Endodermal cell (in vitro differentiated cells): ENCODE measurements around the gene NAA30. TPM values are rescaled to one million over a fixed set of nuclear protein-coding genes. Genes with fewer than 3 reads are reported as not detected.

ENCODE experiments used
- DNase-seq: peaks from one replicate; pipeline ENCODE4 v3.0.0-alpha.2; 2017
- H3K27ac ChIP-seq: 2 replicates; pipeline ENCODE4 v1.5.1; 2013; ENCODE audit warnings: mild to moderate bottlenecking, low read depth, low read length, moderate library complexity
- H3K27me3 ChIP-seq: 2 replicates; pipeline ENCODE4 v1.6.1; 2013; ENCODE audit warnings: mild to moderate bottlenecking, low read length, moderate library complexity; ENCODE audit not compliant: insufficient read depth, control insufficient read depth, poor library complexity, severe bottlenecking
- H3K36me3 ChIP-seq: 2 replicates; pipeline ENCODE4 v1.7.0; 2013; ENCODE audit warnings: mild to moderate bottlenecking, low read length, moderate library complexity; ENCODE audit not compliant: control insufficient read depth, insufficient read depth
- H3K4me1 ChIP-seq: one replicate; pipeline ENCODE4 v1.7.0; 2013; ENCODE audit warnings: low read length; ENCODE audit not compliant: control insufficient read depth, insufficient read depth
- H3K4me3 ChIP-seq: 2 replicates; pipeline ENCODE4 v1.5.1; 2013; ENCODE audit warnings: mild to moderate bottlenecking, low read length, moderate library complexity
- H3K9ac ChIP-seq: 2 replicates; pipeline ENCODE4 v1.6.1; 2013; ENCODE audit warnings: mild to moderate bottlenecking, low read length, moderate library complexity; ENCODE audit not compliant: poor library complexity, severe bottlenecking; ENCODE audit errors: extremely low read depth
- H3K9me3 ChIP-seq: 2 replicates; pipeline ENCODE4 v1.6.1; 2013; ENCODE audit warnings: mild to moderate bottlenecking, low read length, moderate library complexity; ENCODE audit not compliant: control insufficient read depth
- H3K27ac Mint-ChIP-seq: 2 replicates; pipeline ENCODE4 v1.8.0; 2020; ENCODE audit warnings: mixed read lengths
- H3K27me3 Mint-ChIP-seq: 2 replicates; pipeline ENCODE4 v1.8.0; 2021; ENCODE audit warnings: mild to moderate bottlenecking, mixed read lengths; ENCODE audit not compliant: insufficient read depth
- H3K36me3 Mint-ChIP-seq: 2 replicates; pipeline ENCODE4 v1.8.0; 2020; ENCODE audit warnings: low read depth, mixed read lengths
- H3K4me1 Mint-ChIP-seq: 2 replicates; pipeline ENCODE4 v1.8.0; 2020; ENCODE audit warnings: mixed read lengths
- H3K4me3 Mint-ChIP-seq: 2 replicates; pipeline ENCODE4 v1.8.0; 2020; ENCODE audit warnings: mild to moderate bottlenecking, moderate library complexity, mixed read lengths
- H3K9me3 Mint-ChIP-seq: 2 replicates; pipeline ENCODE4 v1.8.0; 2020; ENCODE audit warnings: mild to moderate bottlenecking, mixed read lengths
- WGBS, 2 experiments: methylation state at CpG; one replicate each; pipeline versions ENCODE4 v1.1.5 to v1.1.7; 2013; ENCODE audit warnings: missing lambda C conversion rate in 2 of 2, mixed read lengths in 1 of 2; ENCODE audit not compliant: insufficient coverage in 1 of 2, insufficient read length in 1 of 2; 5-methylcytosine and 5-hydroxymethylcytosine counted together
- total RNA-seq, 2 donors: library from RNA; stranded (reverse); fragmentation: NEBNext Ultra II Directional in 1 of 2; extraction: Animal tissue kit (Norgen Biotek cat#: 25700) in 1 of 2; gene quantifications; 2 replicates in 1 of 2; 3 replicates in 1 of 2; pipeline ENCODE4 v1.2.1, GENCODE V29; 2021
- TF ChIP-seq, protein P1 (sequence below): fragments of 200-600 bp; sonication (generic); conservative IDR thresholded peaks from 2 replicates; pipeline ENCODE4 v1.5.0; 2021; ENCODE audit warnings: antibody characterized with exemption, mild to moderate bottlenecking

The NAA30 gene
- total RNA-seq, 2 donors from 2014 or later, result 23.0 to 26.0 TPM

DNA sequence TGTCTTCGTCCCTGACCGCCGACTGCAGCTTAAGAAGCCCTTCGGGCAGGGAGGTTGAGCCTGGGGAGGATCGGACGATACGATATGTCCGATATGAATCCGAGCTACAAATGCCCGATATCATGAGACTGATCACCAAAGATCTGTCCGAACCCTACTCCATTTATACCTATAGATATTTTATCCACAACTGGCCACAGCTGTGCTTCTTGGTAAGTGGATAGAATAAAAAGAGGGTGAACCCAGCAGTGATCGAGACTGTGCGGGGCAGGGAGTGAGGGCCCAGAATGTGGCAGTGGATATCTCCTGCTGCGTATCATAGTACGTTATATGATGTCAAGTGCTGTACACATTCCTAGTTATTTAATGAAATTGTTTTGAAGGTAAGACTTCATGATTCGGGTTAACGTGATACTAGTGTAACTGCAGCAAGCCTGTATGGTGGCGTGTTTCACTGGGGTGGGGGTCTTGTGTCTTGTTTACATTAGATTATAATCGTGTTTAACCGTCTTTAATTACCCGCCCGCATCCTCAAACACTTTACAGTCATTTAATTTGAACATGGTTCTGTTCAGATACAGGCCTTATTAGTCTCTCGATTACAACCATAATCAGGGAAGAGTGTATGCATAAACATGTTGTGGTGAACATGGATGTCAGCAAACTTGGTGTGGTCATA is 1.3 kb downstream of the NAA30 start:
- no peaks in the 10 kb centered on the region for H3K9me3 Mint-ChIP-seq
- peak overlapping the region; percentile 33 for H3K9ac ChIP-seq
- TF ChIP-seq, protein P1, sequence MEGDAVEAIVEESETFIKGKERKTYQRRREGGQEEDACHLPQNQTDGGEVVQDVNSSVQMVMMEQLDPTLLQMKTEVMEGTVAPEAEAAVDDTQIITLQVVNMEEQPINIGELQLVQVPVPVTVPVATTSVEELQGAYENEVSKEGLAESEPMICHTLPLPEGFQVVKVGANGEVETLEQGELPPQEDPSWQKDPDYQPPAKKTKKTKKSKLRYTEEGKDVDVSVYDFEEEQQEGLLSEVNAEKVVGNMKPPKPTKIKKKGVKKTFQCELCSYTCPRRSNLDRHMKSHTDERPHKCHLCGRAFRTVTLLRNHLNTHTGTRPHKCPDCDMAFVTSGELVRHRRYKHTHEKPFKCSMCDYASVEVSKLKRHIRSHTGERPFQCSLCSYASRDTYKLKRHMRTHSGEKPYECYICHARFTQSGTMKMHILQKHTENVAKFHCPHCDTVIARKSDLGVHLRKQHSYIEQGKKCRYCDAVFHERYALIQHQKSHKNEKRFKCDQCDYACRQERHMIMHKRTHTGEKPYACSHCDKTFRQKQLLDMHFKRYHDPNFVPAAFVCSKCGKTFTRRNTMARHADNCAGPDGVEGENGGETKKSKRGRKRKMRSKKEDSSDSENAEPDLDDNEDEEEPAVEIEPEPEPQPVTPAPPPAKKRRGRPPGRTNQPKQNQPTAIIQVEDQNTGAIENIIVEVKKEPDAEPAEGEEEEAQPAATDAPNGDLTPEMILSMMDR, result no peak
- no peak overlapping the region for H3K27ac ChIP-seq
- peaks cover 28% of the 10 kb centered on the region for H3K36me3 ChIP-seq
- H3K9me3 ChIP-seq, result no peaks in the 10 kb centered on the region
- 21 to 31% methylated on average over 10 to 23 of the region's 23 CpGs for WGBS, 2 experiments
- peaks cover 33% of the 10 kb centered on the region for H3K4me1 Mint-ChIP-seq
- H3K36me3 Mint-ChIP-seq, result peaks cover 21% of the 10 kb centered on the region
- H3K4me3 ChIP-seq, result peak overlapping the region; percentile 90
- no peak for DNase-seq
- no peak overlapping the region for H3K27ac Mint-ChIP-seq
- peaks cover 9% of the 10 kb centered on the region for H3K4me1 ChIP-seq
- H3K27me3 ChIP-seq, result no peaks in the 10 kb centered on the region
- no peaks in the 10 kb centered on the region for H3K27me3 Mint-ChIP-seq
- H3K4me3 Mint-ChIP-seq, result peak overlapping the region; percentile 83

DNA sequence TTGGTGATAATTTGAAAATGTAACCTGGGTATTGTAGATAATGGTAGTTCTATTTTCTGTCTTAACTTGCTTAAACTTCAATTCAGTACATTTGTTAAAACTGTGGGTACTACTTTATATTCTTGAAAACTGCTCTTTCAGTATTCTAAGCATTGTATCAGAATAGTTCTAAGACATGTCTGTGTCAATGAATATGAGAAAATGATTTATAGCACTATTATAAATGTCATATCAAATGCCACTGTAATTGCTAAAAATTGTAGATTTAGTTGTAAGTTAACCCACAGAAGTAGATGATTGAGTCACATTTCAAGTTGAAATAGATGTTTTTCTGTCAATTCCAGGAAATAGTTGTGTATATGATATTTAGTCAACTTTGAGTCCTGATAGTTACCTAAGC is 2.4 kb downstream of the NAA30 start:
- H3K9me3 ChIP-seq, result no peaks in the 10 kb centered on the region
- Mint-ChIP-seq H3K27me3 (no peaks in the 10 kb centered on the region), H3K4me1 (peaks cover 33% of the 10 kb centered on the region), H3K4me3 (peak overlapping the region; percentile 83), H3K9me3 (no peaks in the 10 kb centered on the region), H3K36me3 (peaks cover 29% of the 10 kb centered on the region), H3K27ac (no peak overlapping the region)
- TF ChIP-seq, protein P1, result no peak
- peak overlapping the region; percentile 11 for H3K9ac ChIP-seq
- no peak overlapping the region for H3K27ac ChIP-seq
- peaks cover 40% of the 10 kb centered on the region for H3K36me3 ChIP-seq
- H3K4me1 ChIP-seq, result peaks cover 9% of the 10 kb centered on the region
- H3K4me3 ChIP-seq, result peak overlapping the region; percentile 90
- no peaks in the 10 kb centered on the region for H3K27me3 ChIP-seq
- no peak for DNase-seq

- no peak for DNase-seq
- Mint-ChIP-seq H3K4me1 (peaks cover 18% of the 10 kb centered on the region), H3K9me3 (no peaks in the 10 kb centered on the region), H3K36me3 (peaks cover 57% of the 10 kb centered on the region), H3K27me3 (no peaks in the 10 kb centered on the region), H3K4me3 (no peak overlapping the region), H3K27ac (no peak overlapping the region)
- Histone ChIP-seq H3K27ac (no peak overlapping the region), H3K4me3 (no peak overlapping the region), H3K9me3 (no peaks in the 10 kb centered on the region), H3K9ac (no peak overlapping the region), H3K4me1 (no peaks in the 10 kb centered on the region), H3K36me3 (peaks cover 75% of the 10 kb centered on the region), H3K27me3 (no peaks in the 10 kb centered on the region)
- TF ChIP-seq, protein P1, result no peak
- WGBS, 2 experiments, result 94 to 100% methylated on average over 2 to 4 of the region's 4 CpGs
Observed at GRCh38 chr14:57400556-57401494, 10.4 kb downstream of the NAA30 start.
